K562 (cell line): ENCODE data around the gene CERCAM. TPM values are rescaled to one million over a fixed set of nuclear protein-coding genes. Genes with fewer than 3 reads are reported as not detected.

Experiments
- CHD1 ChIP-seq: fragments of 200-600 bp; sonication (generic); IDR thresholded peaks from one replicate; pipeline ENCODE4 v1.6.1; 2012; ENCODE audit warnings: mild to moderate bottlenecking, moderate library complexity, low read length, inconsistent platforms
- E2F6 ChIP-seq, 2 experiments: IDR thresholded peaks; 2 replicates each; pipeline ENCODE4 v1.6.1; 2011; ENCODE audit warnings: borderline replicate concordance in 1 of 2, control low read depth in 1 of 2, low read depth in 1 of 2, low read length in 1 of 2, mild to moderate bottlenecking in 1 of 2, mixed read lengths in 1 of 2, moderate library complexity in 1 of 2; ENCODE audit not compliant: insufficient read depth in 1 of 2, insufficient read length in 1 of 2, poor library complexity in 1 of 2, severe bottlenecking in 1 of 2; ENCODE audit errors: extremely low read depth in 1 of 2
- ILF3 ChIP-seq: fragments of 450-650 bp; IDR thresholded peaks from 2 replicates; pipeline ENCODE4 v1.6.1; 2018; ENCODE audit warnings: antibody characterized with exemption, mild to moderate bottlenecking, moderate library complexity, borderline replicate concordance
- NRF1 ChIP-seq, 2 experiments: fragments of 450-650 bp; IDR thresholded peaks in 1 of 2; conservative IDR thresholded peaks in 1 of 2; 2 replicates each; pipeline ENCODE4 v1.6.1; 2014; ENCODE audit warnings: mild to moderate bottlenecking in 2 of 2
- SP1 ChIP-seq: sonication (generic); formaldehyde crosslinking; IDR thresholded peaks from 2 replicates; pipeline ENCODE4 v1.8.1; 2022; ENCODE audit warnings: mild to moderate bottlenecking, missing genetic modification reagents
- ZNF609 ChIP-seq: sonication (generic); formaldehyde crosslinking; IDR thresholded peaks from 2 replicates; pipeline ENCODE4 v1.8.1; 2023; ENCODE audit warnings: missing genetic modification reagents, mild to moderate bottlenecking, borderline replicate concordance
- polyA plus RNA-seq, 8 experiments: library from polyadenylated mRNA; depleted of rRNA in 4 of 8; stranded (reverse) in 5 of 8; unstranded in 3 of 8; fragments of >200 nt; fragmentation: Nextera tagmentation in 2 of 8; fragmentation: Illumina TruSeq in 1 of 8; extraction: Ambion mirVana in 2 of 8; extraction: Trizol in 1 of 8; gene quantifications; 2 replicates each; pipeline versions ENCODE4 v1.2.1 to v1.2.3, GENCODE V29; 2011 to 2014; ENCODE audit warnings: inconsistent platforms in 1 of 8, missing spikeins in 1 of 8
- total RNA-seq, 7 experiments: library from RNA; depleted of rRNA in 6 of 7; stranded (reverse); fragments of >200 nt in 6 of 7; fragmentation: Illumina TruSeq in 2 of 7; extraction: Trizol in 2 of 7; gene quantifications; 2 replicates each; pipeline versions ENCODE4 v1.2.1 to v1.2.3, GENCODE V29; 2011 to 2021; ENCODE audit warnings: low replicate concordance in 1 of 7
- TF ChIP-seq, protein P1 (sequence below): sonication (generic); formaldehyde crosslinking; IDR thresholded peaks from 2 replicates; pipeline ENCODE4 v1.8.1; 2023; ENCODE audit warnings: mild to moderate bottlenecking, missing genetic modification reagents
- TF ChIP-seq, protein P2 (sequence below): sonication (generic); formaldehyde crosslinking; IDR thresholded peaks from 2 replicates; pipeline ENCODE4 v1.9.0; 2022; ENCODE audit warnings: mild to moderate bottlenecking, missing genetic modification reagents

Gene CERCAM
- total and polyA plus RNA-seq, 9 of the 15 experiments (the other 6 are each of a cell fraction or from before 2014, with no cell fraction given): 0.75 to 24.0 (median 18.0) TPM

- peak; percentile 41; the same call in 1 of the 2 replicates for TF ChIP-seq ZNF609 (CRISPR knock-in tag)
- 0 out of 2 replicates have a peak, but pooled peaks have one; percentile 33 for TF ChIP-seq SP1 (CRISPR knock-in tag)
- TF ChIP-seq, protein P1, sequence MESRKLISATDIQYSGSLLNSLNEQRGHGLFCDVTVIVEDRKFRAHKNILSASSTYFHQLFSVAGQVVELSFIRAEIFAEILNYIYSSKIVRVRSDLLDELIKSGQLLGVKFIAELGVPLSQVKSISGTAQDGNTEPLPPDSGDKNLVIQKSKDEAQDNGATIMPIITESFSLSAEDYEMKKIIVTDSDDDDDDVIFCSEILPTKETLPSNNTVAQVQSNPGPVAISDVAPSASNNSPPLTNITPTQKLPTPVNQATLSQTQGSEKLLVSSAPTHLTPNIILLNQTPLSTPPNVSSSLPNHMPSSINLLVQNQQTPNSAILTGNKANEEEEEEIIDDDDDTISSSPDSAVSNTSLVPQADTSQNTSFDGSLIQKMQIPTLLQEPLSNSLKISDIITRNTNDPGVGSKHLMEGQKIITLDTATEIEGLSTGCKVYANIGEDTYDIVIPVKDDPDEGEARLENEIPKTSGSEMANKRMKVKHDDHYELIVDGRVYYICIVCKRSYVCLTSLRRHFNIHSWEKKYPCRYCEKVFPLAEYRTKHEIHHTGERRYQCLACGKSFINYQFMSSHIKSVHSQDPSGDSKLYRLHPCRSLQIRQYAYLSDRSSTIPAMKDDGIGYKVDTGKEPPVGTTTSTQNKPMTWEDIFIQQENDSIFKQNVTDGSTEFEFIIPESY: 0 out of 2 replicates have a peak, but pooled peaks have one; percentile 9
- peak in 1 of 2 experiments; percentile 21; a peak in 2 of 4 replicates for TF ChIP-seq NRF1 (conservative IDR thresholded peaks at IDR 0.05 in 1 of 2, IDR thresholded peaks at IDR 0.05 in 1 of 2)
- TF ChIP-seq, protein P2, sequence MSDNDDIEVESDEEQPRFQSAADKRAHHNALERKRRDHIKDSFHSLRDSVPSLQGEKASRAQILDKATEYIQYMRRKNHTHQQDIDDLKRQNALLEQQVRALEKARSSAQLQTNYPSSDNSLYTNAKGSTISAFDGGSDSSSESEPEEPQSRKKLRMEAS (CRISPR knock-in tag): 0 out of 2 replicates have a peak, but pooled peaks have one; percentile 16
- peak in 1 of 2 experiments; percentile 46 for TF ChIP-seq E2F6 (IDR thresholded peaks at IDR 0.05; ENCODE audit: borderline replicate concordance in 1 of 2, extremely low read depth in 1 of 2, insufficient read depth in 1 of 2, insufficient read length in 1 of 2, low read depth in 1 of 2, low read length in 1 of 2, poor library complexity in 1 of 2, severe bottlenecking in 1 of 2)
- peak; percentile 9 for TF ChIP-seq CHD1
- TF ChIP-seq ILF3: no peak
These were observed 1.4 kb upstream of the CERCAM start (continued) for GRCh38 chr9:128419061-128419925.
